ENCODE data around the gene C11orf21. TPM values are rescaled to one million over a fixed set of nuclear protein-coding genes. Genes with fewer than 3 reads are reported as not detected.

Gene C11orf21
- total and polyA plus RNA-seq, 9 of the 15 experiments (the other 6 are each of a cell fraction or from before 2014, with no cell fraction given), result 0.10 to 2.6 (median 2.0) TPM

DNA sequence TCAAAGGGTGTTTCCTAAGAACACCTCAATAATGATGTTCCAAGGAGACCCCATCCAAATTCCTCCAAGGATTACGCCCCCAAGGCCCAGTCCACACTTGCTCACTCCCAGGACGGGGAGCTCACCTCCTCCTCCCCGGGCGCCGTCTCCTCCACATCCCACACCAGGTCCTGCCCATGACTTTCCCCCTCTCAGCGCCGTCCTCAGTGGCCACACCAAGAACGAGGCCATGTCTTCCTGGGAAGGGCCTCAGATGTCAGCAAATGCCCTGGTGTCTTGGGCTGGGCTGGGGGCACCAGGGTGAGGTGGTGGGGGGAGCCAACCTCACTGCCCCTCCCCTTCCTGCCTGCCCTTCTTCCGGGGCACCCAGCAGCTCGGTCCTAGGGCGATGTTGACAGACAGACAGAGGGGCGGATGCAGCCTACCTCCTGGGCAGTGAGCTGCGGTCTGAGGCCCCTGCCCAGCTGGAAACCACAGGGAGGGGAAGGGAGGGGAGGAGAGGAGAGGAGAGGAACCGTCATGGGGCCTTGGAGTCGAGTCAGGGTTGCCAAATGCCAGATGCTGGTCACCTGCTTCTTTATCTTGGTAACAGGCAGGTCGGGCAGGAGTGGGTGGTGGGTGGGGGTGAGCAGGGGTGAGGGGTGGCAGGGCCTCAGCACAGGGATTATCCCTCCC is at the start of gene C11orf21, which contains the start of gene TSPAN32 (continued):
- TF ChIP-seq, protein P1, sequence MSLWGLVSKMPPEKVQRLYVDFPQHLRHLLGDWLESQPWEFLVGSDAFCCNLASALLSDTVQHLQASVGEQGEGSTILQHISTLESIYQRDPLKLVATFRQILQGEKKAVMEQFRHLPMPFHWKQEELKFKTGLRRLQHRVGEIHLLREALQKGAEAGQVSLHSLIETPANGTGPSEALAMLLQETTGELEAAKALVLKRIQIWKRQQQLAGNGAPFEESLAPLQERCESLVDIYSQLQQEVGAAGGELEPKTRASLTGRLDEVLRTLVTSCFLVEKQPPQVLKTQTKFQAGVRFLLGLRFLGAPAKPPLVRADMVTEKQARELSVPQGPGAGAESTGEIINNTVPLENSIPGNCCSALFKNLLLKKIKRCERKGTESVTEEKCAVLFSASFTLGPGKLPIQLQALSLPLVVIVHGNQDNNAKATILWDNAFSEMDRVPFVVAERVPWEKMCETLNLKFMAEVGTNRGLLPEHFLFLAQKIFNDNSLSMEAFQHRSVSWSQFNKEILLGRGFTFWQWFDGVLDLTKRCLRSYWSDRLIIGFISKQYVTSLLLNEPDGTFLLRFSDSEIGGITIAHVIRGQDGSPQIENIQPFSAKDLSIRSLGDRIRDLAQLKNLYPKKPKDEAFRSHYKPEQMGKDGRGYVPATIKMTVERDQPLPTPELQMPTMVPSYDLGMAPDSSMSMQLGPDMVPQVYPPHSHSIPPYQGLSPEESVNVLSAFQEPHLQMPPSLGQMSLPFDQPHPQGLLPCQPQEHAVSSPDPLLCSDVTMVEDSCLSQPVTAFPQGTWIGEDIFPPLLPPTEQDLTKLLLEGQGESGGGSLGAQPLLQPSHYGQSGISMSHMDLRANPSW (CRISPR knock-in tag; IDR thresholded peaks at IDR 0.05), result no peak
- 0 out of 2 replicates have a peak, but pooled peaks have one; percentile 16 for TF ChIP-seq ARID1B (IDR thresholded peaks at IDR 0.05)
- peak; percentile 87 for TF ChIP-seq ZNF766 (CRISPR knock-in tag; conservative IDR thresholded peaks at IDR 0.05)
- TF ChIP-seq JUNB (CRISPR knock-in tag; conservative IDR thresholded peaks at IDR 0.05), result no peak
- TF ChIP-seq RBBP5 (IDR thresholded peaks at IDR 0.05; ENCODE audit: borderline replicate concordance, insufficient read depth, low read length, poor library complexity, severe bottlenecking), result peak; percentile 17
- TF ChIP-seq SLC30A9 (CRISPR knock-in tag; IDR thresholded peaks at IDR 0.05), result no peak
- TF ChIP-seq CSDE1 (IDR thresholded peaks at IDR 0.05), result no peak
- no peak for TF ChIP-seq CREBBP (IDR thresholded peaks at IDR 0.05; ENCODE audit: low read depth, low read length)
- TF ChIP-seq ZNF263 (CRISPR knock-in tag; IDR thresholded peaks at IDR 0.05; ENCODE audit: borderline replicate concordance), result peak; percentile 15; the same call in 1 of the 2 replicates
- peak; percentile 33; the same call in 1 of the 2 replicates for TF ChIP-seq HDGF (IDR thresholded peaks at IDR 0.05)
- TF ChIP-seq ZNF239 (CRISPR knock-in tag; IDR thresholded peaks at IDR 0.05), result 0 out of 2 replicates have a peak, but pooled peaks have one; percentile 6
- peak; percentile 91 for TF ChIP-seq GABPA (tag; conservative IDR thresholded peaks at IDR 0.05; ENCODE audit: low read depth)
- peak; percentile 65; the same call in 1 of the 2 replicates for TF ChIP-seq TGIF2 (CRISPR knock-in tag; IDR thresholded peaks at IDR 0.05)
- TF ChIP-seq ILF3 (IDR thresholded peaks at IDR 0.05; ENCODE audit: borderline replicate concordance), result no peak
- no peak for TF ChIP-seq CEBPG (CRISPR knock-in tag; IDR thresholded peaks at IDR 0.05)
- 0 out of 4 replicates have a peak, but pooled peaks of 1 of the 2 experiments have one; percentile 17 for TF ChIP-seq CEBPG (tag; conservative IDR thresholded peaks at IDR 0.05 in 1 of 2, IDR thresholded peaks at IDR 0.05 in 1 of 2)
- TF ChIP-seq MLLT1 (IDR thresholded peaks at IDR 0.05), result peak in 1 of 2 experiments; percentile 63; a peak in 1 of 4 replicates
- TF ChIP-seq ZBTB9 (CRISPR knock-in tag; IDR thresholded peaks at IDR 0.05), result no peak
- TF ChIP-seq ZNF280B (CRISPR knock-in tag; IDR thresholded peaks at IDR 0.05), result no peak
- TF ChIP-seq CEBPB (tag; IDR thresholded peaks at IDR 0.05), result 0 out of 2 replicates have a peak, but pooled peaks have one; percentile 19
- TF ChIP-seq NFATC3 (IDR thresholded peaks at IDR 0.05), result no peak
- peak; percentile 28; the same call in 1 of the 2 replicates for TF ChIP-seq HCFC1 (IDR thresholded peaks at IDR 0.05; ENCODE audit: low read depth, low read length)

Measured in K562 (cell line).